Right ventricle myocardium superior (tissue), 1 donor: ENCODE measurements around the gene GNAT2. TPM values are rescaled to one million over a fixed set of nuclear protein-coding genes. Genes with fewer than 3 reads are reported as not detected.
A peak's percentile ranks its signal among the peaks of the same experiment; 100 is the strongest.

Source experiments
- ATAC-seq: fragments of 200-7000 bp; cut with Tn5 transposase; one replicate; pipeline ENCODE4 v1.9.1; 2020; ENCODE audit warnings: mild to moderate bottlenecking; ENCODE audit not compliant: poor library complexity
- DNase-seq: peaks from one replicate; pipeline ENCODE4 v3.0.0-alpha.2; 2020
- intact Hi-C: fragments of 100-400 bp; cut with DNase I; formaldehyde crosslinking; loops from one replicate; pipeline ENCODE4 v1.11.2; 2022
- total RNA-seq: library from RNA; stranded (reverse); fragmentation: NEBNext Ultra II Directional; extraction: Animal tissue kit (Norgen Biotek cat#: 25700); gene quantifications from one replicate; pipeline ENCODE4 v1.2.1, GENCODE V29; 2021
- donor health status: DM: no; HTN: yes; CAD: no; lungs with severe emphysema.

GNAT2 gene
- total RNA-seq, 1 donor from 2014 or later, result not detected

DNA sequence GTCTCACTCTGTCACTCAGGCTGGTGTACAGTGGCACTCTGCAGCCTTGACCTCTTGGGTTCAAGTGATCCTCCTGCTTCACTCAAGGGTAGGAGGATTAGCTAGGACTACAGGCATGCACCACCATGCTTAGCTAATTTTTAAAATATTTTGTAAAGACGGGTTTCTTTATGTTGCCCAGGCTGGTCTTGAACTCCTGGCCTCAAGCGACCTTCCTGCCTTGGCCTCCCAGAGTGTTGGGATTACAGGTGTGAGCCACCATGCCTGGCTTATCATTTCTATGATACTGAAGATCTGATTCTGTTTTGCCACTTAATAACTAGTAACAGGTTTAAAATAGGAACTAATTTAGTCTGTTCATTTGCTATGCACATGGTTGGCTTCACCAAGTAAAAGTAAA is 37.4 kb downstream of the GNAT2 start:
- DNase-seq (no peak), ATAC-seq (no peak)
- intact Hi-C loops, result no loop called here

DNA sequence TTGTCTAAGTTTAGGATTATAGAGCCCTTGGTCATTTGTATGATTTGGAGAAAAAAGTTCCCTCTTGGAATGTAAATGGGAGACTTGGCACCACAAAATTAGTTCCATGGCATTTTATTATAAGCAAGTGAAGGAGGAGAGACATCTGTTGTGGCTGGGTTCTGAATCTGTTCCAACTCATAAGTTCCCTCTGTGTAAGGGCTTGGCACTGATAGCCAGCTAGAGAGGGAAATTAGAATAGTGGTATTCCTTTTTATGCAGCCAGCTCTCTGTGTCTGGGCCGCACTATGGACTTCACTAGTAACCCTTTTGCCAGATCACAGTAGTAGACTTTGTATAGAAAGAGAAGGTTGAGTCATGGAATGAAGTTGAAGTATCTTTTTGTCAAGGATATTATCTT is 39.9 kb downstream of the GNAT2 start:
- peak; percentile 92 for ATAC-seq
- no peak for DNase-seq
- intact Hi-C loops, result no loop called here

DNA sequence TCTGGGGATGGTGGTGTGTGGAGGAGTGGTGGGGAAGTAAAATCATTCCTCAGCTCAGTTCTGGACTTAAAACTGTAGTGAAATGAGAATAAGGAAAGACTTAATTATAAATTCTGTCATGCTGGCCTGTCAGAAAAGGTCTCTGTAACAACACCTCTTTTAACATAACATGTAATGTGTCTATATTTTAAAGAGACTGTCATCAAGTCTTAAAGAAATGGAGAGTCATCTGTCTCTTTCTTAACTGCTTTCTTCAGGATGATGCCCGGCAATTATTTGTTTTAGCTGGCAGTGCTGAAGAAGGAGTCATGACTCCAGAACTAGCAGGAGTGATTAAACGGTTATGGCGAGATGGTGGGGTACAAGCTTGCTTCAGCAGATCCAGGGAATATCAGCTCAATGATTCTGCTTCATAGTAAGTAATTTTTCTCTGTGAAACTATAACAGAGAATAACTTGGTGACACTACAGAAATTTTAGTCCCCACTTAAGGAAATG is 40.4 kb downstream of the GNAT2 start:
- ATAC-seq (peak; percentile 20), DNase-seq (no peak)
- intact Hi-C loops, result no loop called here

DNA sequence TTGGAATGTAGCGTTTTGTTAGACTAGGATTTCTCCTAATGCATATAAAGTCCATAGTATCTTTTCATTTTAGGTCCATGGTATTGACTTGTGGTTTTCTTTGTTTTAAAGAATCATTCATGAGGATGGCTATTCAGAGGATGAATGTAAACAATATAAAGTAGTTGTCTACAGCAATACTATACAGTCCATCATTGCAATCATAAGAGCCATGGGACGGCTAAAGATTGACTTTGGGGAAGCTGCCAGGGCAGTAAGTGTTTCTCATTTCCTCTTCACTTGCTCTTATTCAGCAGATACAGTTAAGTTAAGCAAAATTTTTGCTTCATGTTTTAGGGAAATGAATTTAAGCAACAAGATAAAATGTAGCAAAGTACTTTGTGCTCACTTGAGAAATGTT is 45.6 kb downstream of the GNAT2 start:
- intact Hi-C loops, result no loop called here
- peak; percentile 51 for ATAC-seq
- DNase-seq, result no peak

DNA sequence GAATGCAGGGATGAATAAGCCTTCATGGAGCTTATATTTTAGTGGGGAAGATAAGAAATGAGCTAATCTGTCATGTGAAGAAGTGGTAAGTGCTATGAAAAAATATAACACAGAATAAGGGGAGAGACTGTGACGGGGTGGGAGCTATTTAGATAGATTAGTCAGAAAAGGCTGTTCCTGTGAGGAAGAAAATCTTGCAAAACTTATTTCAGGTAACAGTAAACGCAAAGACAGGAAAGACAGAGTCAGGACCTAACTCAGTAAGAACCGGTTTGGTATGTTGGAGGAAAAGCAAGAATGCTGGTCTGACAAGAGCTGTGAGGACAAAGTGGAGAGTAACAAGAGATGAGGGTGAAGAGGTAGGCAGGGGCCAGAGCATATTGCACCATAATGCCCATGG is 49.0 kb downstream of the GNAT2 start:
- intact Hi-C loops, result no loop called here
- peak; percentile 79 for ATAC-seq
- DNase-seq, result no peak

DNA sequence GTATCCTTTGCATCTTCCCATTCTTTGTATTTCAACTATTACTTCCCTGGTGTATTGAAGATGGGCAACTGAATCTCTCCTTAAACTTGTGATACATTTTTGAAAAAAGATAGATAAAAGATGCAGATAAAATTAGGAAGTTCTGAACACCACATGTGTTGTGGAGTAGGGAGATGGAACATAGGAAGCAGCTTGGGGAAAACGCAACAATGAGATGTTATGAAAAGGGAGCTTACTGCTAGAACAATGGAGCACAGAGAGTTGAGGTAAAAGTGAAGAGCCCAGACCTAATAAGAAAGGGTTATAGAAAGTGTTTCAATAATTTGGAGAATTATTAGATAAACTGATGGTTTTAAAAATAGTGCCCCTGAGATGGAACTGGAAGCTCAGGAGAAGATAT is 50.1 kb downstream of the GNAT2 start:
- intact Hi-C loops, result no loop called here

DNA sequence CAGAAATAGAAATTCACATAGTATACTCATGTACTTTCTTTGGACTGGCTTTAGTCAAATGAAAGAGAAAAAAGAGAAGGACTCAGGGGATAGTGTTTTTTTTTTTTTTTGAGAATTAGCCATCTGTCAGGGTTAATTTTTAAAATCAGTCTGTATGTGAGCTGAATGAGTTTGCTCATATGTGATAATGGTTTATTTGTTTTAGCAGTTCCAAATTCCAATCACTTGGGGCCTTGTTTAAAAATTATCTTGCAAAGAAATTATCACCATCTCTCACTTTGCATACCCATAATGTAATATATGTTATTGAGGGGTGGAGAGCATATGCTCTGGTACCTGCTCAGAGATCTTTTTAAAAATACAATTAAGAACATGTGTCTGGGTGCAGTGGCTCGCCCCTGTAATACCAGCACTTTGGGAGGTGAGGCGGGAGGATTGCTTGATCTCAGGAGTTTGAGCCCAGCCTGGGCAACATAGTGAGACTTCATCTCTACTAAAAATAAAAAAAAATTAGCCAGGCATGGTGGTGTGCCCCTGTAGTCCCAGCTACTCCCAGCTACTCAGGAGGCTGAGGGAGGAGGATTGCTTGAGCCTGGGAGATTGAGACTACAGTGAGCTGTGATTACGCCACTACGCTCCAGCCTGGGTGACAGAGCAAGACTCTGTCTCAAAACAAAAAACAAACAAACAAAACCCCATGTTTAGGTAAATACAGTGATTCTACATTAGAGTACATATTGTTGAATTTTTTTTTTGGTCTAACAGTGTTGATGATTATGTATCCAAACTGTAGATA is 51.3 kb downstream of the GNAT2 start:
- no peak for ATAC-seq
- intact Hi-C loops, result no loop called here
- no peak for DNase-seq

More for the DNA sequence above, 50.1 kb downstream of the GNAT2 start:
- DNase-seq (no peak), ATAC-seq (no peak)

DNA sequence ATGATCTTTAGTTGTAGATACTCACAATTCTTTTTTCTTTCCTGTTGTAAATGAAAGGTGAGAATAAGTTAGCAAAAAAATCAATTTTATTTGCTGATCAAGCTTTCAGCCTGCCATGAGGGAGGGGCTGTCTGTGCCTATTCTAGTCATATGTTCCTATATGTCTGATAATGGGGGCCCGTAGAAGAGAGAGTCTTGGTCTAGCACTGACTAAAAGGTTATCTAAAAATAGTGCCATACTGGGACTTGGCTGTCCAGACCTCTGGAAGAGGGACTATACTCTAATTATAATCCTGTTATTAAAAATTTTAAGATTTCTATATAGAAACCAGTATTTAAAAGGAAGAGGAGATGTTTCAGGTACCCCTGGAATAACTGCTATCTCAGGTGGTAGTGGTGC is 52.4 kb downstream of the GNAT2 start:
- ATAC-seq, result peak; percentile 46
- no peak for DNase-seq
- intact Hi-C loops, result no loop called here

DNA sequence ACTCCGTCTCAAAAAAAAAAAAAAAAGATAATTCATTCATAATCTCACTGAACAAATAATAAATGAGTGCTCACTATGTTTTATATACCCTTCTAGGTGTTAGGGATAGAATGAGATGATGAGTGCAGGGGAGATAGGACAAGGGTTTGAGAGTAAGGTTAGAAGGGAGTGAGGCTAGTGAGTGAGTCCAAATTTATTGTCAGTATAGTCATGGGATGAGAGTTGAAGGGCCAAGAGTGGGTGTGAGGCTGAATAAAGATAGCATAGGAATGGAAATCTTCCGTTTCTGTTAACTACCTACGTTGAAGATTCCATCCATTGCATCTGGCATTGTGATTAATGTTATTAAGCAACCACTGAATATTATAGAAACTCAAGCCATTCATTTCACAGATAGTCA is 54.2 kb downstream of the GNAT2 start:
- ATAC-seq (no peak), DNase-seq (no peak)
- intact Hi-C loops, result no loop called here

DNA sequence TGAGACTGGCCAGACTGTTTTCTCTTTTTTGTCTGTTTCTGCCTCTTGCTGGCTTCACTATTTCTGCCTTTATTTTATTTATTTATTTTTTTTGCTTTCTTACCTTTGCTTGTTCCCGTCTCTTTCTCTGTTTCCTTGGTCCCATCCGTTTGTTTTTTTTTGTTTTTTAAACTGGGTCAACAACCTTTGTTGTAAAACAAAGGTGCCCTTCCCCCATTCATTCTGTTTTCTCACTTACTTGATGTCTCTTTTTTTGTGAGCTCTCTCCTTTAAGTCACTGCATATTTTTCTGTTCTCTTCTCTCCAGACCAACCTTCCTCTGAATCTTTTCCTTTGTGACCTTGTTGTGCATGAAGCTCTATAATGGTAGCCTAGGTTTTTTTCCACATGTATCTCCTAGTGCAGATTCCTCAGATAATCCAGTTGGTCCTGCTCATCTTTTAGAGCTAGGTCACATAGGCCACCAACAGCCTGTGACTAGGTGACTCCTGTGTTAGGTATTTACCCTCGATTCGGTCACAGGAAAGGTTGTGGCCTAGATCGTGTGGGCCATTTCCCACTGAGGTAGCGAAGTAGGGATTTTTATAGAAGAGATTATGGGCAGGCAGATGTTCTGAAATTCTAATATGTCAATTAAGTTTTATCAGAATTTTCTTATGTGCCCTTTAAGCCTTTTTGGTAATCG is 55.1 kb downstream of the GNAT2 start:
- DNase-seq (no peak), ATAC-seq (no peak)
- intact Hi-C loops, result no loop called here

DNA sequence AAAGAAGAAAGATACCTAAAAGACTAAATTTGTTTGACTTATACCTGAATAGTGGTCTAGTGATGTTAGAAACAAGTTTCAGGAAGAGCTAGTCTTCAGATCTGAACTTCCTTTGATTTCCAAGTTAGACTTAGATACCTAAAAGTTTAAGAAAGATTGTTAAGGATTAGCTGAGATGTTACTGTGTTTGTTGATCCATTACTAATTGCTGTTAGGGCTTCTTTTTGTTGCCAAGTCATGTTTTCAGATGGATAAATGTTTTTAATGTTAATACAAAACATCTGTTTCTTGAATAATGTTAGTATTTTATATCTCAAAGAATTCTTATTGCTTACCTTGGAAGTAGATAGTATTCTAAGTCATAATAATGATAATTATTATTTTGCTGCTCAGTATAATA is 59.4 kb downstream of the GNAT2 start:
- ATAC-seq (no peak), DNase-seq (no peak)
- intact Hi-C loops, result no loop called here

DNA sequence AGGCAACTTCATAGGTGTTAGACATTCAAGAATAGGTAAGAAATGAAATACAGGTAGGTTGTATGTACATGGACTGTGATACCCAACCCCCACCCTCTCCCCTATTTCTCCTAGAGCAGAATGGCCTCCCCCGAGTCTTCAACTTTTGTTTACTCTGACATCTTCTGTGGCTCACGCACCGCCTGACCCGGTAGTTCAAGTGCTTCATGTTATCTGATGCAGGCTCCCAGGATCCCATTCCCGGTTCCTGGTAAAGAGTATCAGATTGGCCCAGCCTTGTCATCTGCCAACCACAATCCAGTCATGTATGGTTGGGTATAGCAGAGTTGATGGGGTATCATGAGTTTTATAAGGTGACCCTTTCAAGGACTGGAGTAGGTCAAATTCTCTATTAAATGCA is 61.9 kb downstream of the GNAT2 start:
- intact Hi-C loops, result no loop called here
- no peak for ATAC-seq
- no peak for DNase-seq

DNA sequence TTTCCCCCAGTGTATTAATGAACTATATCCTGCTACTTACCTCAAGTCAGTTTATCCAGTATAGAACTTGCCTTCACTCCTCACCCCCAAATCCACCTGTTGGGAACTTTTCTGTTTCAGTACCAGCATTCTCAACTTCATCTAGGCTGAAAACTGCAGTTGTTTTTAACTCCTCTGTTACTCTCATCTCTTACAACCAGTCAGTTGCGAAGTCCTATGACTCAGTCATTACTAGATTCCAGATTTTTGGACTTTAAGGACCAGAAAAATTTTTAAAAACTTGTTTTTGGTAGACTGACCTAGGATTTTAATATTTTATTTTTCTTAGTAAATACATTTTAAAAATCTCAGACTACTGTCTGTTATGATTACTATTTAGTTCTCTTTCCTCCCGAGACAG is 62.9 kb downstream of the GNAT2 start:
- no peak for DNase-seq
- intact Hi-C loops, result no loop called here
- no peak for ATAC-seq

Other genes with a start within 250 kb of the GNAT2 start
- 127 TPM for gene SORT1, start 221.7 kb downstream of the GNAT2 start, total RNA-seq
- 56.8 TPM for gene PSMA5, start 193.2 kb downstream of the GNAT2 start, total RNA-seq
- gene SYPL2, start 153.1 kb downstream of the GNAT2 start, total RNA-seq, result 28.9 TPM
- 2.4 TPM for gene ATXN7L2, start 135.7 kb downstream of the GNAT2 start, total RNA-seq
- 5.3 TPM for gene CYB561D1, start 125.5 kb downstream of the GNAT2 start, total RNA-seq
- 19.3 TPM for gene AMIGO1, start 109.9 kb downstream of the GNAT2 start, total RNA-seq
- gene GPR61, start 79.7 kb downstream of the GNAT2 start, total RNA-seq, result 0.32 TPM
- 2.4 TPM for gene GNAI3, start 71.0 kb downstream of the GNAT2 start, total RNA-seq
- 11.5 TPM for gene AMPD2, start 221 bp upstream of the GNAT2 start, total RNA-seq
- 37.3 TPM for gene GSTM4, start 36.5 kb upstream of the GNAT2 start, total RNA-seq
- gene GSTM2, start 48.4 kb upstream of the GNAT2 start, total RNA-seq, result 70.8 TPM
- not detected for gene GSTM1, start 68.2 kb upstream of the GNAT2 start, total RNA-seq
- gene GSTM5, start 92.6 kb upstream of the GNAT2 start, total RNA-seq, result 2.6 TPM
- 112 TPM for gene GSTM3, start 121.4 kb upstream of the GNAT2 start, total RNA-seq
- not detected for gene EPS8L3, start 144.3 kb upstream of the GNAT2 start, total RNA-seq